ENCODE data around the gene CCNB1.
"Not testable (repeated sequence)": the region's sequence is repeated elsewhere in the genome, so short reads cannot be mapped to it uniquely, and the experiment has no call there.

CCNB1 gene

GRCh38 chr5:69166686-69167492 is at the start of gene CCNB1:
CCNB1 (plus strand) TSS chr5:69167150; CDS start chr5:69167263, 113 bp downstream.
- DNase-seq = peak; percentile 97

GRCh38 chr5:69129413-69129812 is 37.5 kb upstream of the CCNB1 start:
- no peak for DNase-seq

GRCh38 chr5:69130241-69130640 is 36.7 kb upstream of the CCNB1 start:
- no peak for DNase-seq

GRCh38 chr5:69131304-69131703 is 35.6 kb upstream of the CCNB1 start:
- no peak for DNase-seq

- no peak for DNase-seq
Observed at GRCh38 chr5:69134126-69134525, 32.8 kb upstream of the CCNB1 start.

- DNase-seq = no peak
Observed at GRCh38 chr5:69136293-69136692, 30.7 kb upstream of the CCNB1 start.

GRCh38 chr5:69137208-69137607 is 29.7 kb upstream of the CCNB1 start:
- DNase-seq = not testable (repeated sequence)

- no peak for DNase-seq
Observed at GRCh38 chr5:69137807-69138206, 29.1 kb upstream of the CCNB1 start.

- no peak for DNase-seq
Observed at GRCh38 chr5:69138766-69139165, 28.2 kb upstream of the CCNB1 start.

GRCh38 chr5:69140239-69140638 is 26.7 kb upstream of the CCNB1 start:
- DNase-seq = not testable (repeated sequence)

- DNase-seq = no peak
Observed at GRCh38 chr5:69140827-69141226, 26.1 kb upstream of the CCNB1 start.

- DNase-seq = not testable (repeated sequence)
Observed at GRCh38 chr5:69148576-69148975, 18.4 kb upstream of the CCNB1 start.

- DNase-seq = no peak
Observed at GRCh38 chr5:69148981-69149675, 17.8 kb upstream of the CCNB1 start.

- no peak for DNase-seq
Observed at GRCh38 chr5:69149676-69150010, 17.3 kb upstream of the CCNB1 start.

- DNase-seq = no peak
Observed at GRCh38 chr5:69152731-69153130, 14.2 kb upstream of the CCNB1 start.

GRCh38 chr5:69156456-69156855 is 10.5 kb upstream of the CCNB1 start:
- DNase-seq = no peak

- no peak for DNase-seq
Observed at GRCh38 chr5:69158039-69158438, 8.9 kb upstream of the CCNB1 start.

- DNase-seq = no peak
Observed at GRCh38 chr5:69160651-69161050, 6.3 kb upstream of the CCNB1 start.

GRCh38 chr5:69167493-69167855 is 524 bp downstream of the CCNB1 start:
- DNase-seq = no peak

GRCh38 chr5:69167929-69168328 is 979 bp downstream of the CCNB1 start:
- no peak for DNase-seq

GRCh38 chr5:69170495-69170894 is 3.5 kb downstream of the CCNB1 start:
- DNase-seq = no peak

GRCh38 chr5:69170969-69171368 is 4.0 kb downstream of the CCNB1 start:
- no peak for DNase-seq

- not testable (repeated sequence) for DNase-seq
Observed at GRCh38 chr5:69181659-69182293, 14.8 kb downstream of the CCNB1 start.

GRCh38 chr5:69184621-69185020 is 17.7 kb downstream of the CCNB1 start:
- DNase-seq = no peak
